SK-N-MC (cell line): ENCODE measurements around the gene PTPN11.
"Not testable (repeated sequence)": the region's sequence is repeated elsewhere in the genome, so short reads cannot be mapped to it uniquely, and the experiment has no call there.

Source experiments
- DNase-seq: peaks from one replicate; pipeline ENCODE4 v3.0.0-alpha.2; 2011; ENCODE audit warnings: low read depth, low spot score
- H3K27ac ChIP-seq: fragments of 200-600 bp; sonication (generic); 2 replicates; pipeline ENCODE4 v1.5.1; 2016; ENCODE audit warnings: mixed run types
- H3K36me3 ChIP-seq: fragments of 200-600 bp; sonication (generic); 2 replicates; pipeline ENCODE4 v1.6.1; 2017; ENCODE audit warnings: antibody characterized with exemption, low read length, mixed read lengths; ENCODE audit not compliant: insufficient read depth
- H3K4me3 ChIP-seq: fragments of 200-600 bp; sonication (generic); 2 replicates; pipeline ENCODE4 v1.5.1; 2016
- H3K9ac ChIP-seq: fragments of 200-600 bp; sonication (generic); 2 replicates; pipeline ENCODE4 v1.8.0; 2017; ENCODE audit warnings: mixed run types, mixed read lengths; ENCODE audit not compliant: insufficient read length
- H3K9me3 ChIP-seq: fragments of 200-600 bp; sonication (generic); 2 replicates; pipeline ENCODE4 v1.6.1; 2017; ENCODE audit warnings: low read depth, mild to moderate bottlenecking, antibody characterized with exemption, low read length, moderate library complexity, mixed read lengths
- EZH2 ChIP-seq: fragments of 200-600 bp; sonication (generic); IDR thresholded peaks from one replicate; pipeline ENCODE4 v1.6.1; 2017; ENCODE audit warnings: antibody characterized with exemption
- FOXP2 ChIP-seq: optimal IDR thresholded peaks from 2 replicates; pipeline ENCODE3; 2011; ENCODE audit warnings: mild to moderate bottlenecking, moderate library complexity; ENCODE audit not compliant: insufficient read depth; ENCODE audit errors: extremely low read length, control extremely low read depth
- POLR2AphosphoS5 ChIP-seq: IDR thresholded peaks from 2 replicates; pipeline ENCODE4 v1.6.1; 2012; ENCODE audit warnings: mild to moderate bottlenecking, low read depth, low read length, borderline replicate concordance

The PTPN11 gene

DNA sequence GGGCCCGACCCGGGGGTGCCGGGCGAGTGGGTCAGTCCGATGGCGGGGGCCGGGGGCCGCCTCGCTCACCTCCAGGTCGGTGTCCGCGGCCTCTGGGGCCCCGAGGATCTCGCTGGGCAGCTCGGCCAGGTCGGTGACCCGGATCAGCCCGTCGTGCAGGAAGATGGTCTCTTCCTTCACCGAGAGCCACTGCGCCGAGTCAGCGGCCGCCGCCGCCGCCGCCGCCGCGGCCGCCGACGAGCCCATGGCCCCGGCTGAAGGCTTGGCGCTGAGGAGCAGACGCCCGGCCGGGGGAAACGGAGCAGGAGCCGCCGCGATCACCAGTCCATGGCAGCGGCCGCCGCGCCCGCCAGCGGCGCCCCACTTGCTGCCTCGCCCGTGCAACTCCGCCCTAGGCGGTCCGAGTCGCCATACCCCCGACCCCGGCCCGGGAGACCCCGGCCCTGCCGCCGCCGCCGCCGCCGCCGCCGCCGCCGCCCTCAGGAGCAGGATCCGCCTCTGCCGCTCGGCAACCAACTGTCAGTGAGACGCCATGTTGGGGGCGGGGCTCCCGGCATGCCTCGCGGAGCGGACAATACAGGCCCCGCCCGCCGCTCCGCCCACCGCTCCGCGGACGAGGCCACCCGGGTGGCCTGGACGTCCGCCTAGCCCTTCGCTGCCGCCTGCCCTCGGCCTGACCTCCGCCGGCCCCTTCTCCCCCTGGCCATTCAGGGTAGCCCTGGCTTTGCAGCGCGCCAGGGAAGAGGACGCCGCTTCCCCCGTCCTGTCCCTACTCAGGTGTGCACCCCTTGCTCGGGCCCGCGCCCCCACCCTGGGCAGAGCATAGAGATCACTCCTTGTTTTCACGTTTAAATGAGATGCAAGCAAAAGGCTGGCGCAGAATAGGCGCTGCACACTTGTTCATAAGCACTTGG is 36.6 kb upstream of the PTPN11 start, which contains the start of gene HECTD4:
TSS of gene HECTD4 (minus strand) at position 549 of the 914 bp plus-strand sequence. CDS start at position 246, 303 bp downstream.
- no peaks in the 10 kb centered on the region for H3K9me3 ChIP-seq
- peak within 1 kb of the TSS; percentile 92 for H3K27ac ChIP-seq
- peaks cover 6% of the 10 kb centered on the region; the same call in 1 of the 2 replicates for H3K36me3 ChIP-seq
- H3K4me3 ChIP-seq, result peak within 1 kb of the TSS; percentile 96
- TF ChIP-seq POLR2AphosphoS5, result peak; percentile 86
- no peak for TF ChIP-seq FOXP2
- peak within 1 kb of the TSS; percentile 86 for H3K9ac ChIP-seq
- no peak for DNase-seq

DNA sequence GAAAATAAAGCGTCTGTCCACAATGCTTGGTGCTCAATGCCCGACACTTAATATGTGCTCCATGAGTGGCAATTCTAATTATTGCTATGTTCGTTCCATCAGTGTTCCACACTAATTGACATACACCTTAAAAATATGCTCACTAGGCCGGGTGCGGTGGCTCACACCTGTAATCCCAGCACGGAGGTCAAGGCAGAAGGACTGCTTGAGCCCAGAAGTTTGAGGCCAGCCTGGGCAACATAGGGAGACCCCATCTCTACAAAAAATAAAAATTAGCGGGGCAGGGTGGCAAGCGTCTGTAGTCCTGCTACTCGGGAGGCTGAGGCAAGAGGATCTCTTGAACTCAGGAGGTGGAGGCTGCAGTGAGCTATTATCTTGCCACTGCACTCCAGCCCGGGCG is 35.9 kb upstream of the PTPN11 start:
- Histone ChIP-seq H3K9me3 (no peaks in the 10 kb centered on the region), H3K27ac (no peak overlapping the region; the same call in 1 of the 2 replicates), H3K4me3 (peak overlapping the region; percentile 96), H3K9ac (peak overlapping the region; percentile 86), H3K36me3 (no peaks in the 10 kb centered on the region)
- TF ChIP-seq EZH2 (no peak), POLR2AphosphoS5 (no peak), FOXP2 (no peak)
- no peak for DNase-seq

DNA sequence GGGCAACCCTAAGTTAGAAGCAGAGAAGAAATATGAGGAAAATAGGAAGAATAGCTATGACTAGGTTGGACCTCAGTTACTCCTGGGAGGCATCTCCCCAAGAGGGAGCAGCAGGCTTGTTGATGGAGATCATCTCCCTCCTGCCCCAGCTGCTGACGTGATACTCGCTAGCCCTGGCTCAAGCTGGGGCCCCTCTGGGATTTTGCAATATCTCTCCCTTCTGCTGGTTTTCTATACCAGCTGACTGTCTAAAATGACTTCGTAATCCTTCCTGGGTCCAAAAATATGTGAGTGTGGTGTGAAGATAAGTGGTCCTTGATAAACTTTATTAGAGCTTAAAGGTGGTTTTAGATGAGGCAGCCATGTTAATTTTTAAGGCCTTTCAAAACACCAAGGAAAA is 32.0 kb upstream of the PTPN11 start:
- Histone ChIP-seq H3K36me3 (no peaks in the 10 kb centered on the region), H3K4me3 (peak overlapping the region; percentile 28), H3K27ac (peak overlapping the region; percentile 89), H3K9me3 (no peaks in the 10 kb centered on the region), H3K9ac (peak overlapping the region; percentile 54)
- no peak for DNase-seq
- TF ChIP-seq EZH2 (no peak), FOXP2 (no peak), POLR2AphosphoS5 (no peak)

DNA sequence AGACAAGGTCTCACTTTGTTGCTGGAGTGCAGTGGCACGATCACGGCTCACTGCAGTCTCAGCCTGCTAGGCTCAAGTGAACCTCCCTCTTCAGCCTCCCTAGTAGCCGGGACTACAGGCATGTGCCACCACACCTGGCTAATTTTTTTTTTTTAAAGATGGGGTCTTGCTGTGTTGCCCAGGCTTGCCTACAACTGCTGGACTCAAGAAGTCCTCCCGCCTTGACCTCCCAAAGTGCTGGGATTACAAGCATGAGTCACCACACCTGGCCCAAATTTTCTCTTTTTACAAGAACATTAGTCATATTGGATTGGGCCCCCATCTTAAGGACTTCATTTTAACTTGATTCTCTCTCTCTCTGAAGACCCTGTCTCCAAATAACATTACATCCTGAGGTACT is 29.5 kb upstream of the PTPN11 start:
- Histone ChIP-seq H3K9me3 (no peaks in the 10 kb centered on the region), H3K4me3 (no peak overlapping the region), H3K27ac (no peak overlapping the region), H3K36me3 (no peaks in the 10 kb centered on the region), H3K9ac (no peak overlapping the region)
- no peak for TF ChIP-seq POLR2AphosphoS5
- no peak for DNase-seq

DNA sequence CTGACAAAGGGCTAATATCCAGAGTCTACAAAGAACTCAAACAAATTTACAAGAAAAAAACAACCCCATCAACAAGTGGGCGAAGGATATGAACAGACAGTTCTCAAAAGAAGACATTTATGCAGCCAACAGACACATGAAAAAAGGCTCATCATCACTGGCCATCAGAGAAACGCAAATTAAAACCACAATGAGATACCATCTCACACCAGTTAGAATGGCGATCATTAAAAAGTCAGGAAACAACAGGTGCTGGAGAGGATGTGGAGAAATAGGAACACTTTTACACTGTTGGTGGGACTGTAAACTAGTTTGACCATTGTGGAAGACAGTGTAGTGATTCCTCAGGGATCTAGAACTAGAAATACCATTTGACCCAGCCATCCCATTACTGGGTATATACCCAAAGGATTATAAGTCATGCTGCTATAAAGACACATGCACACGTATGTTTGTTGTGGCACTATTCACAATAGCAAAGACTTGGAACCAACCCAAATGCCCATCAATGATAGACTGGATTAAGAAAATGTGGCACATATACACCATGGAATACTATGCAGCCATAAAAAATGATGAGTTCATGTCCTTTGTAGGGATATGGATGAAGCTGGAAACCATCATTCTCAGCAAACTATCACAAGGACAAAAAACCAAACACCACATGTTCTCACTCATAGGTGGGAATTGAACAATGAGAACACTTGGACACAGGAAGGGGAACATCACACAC is 28.7 kb upstream of the PTPN11 start:
- not testable (repeated sequence) for DNase-seq, H3K36me3 ChIP-seq, H3K9me3 ChIP-seq, H3K9ac ChIP-seq, H3K27ac ChIP-seq, H3K4me3 ChIP-seq

DNA sequence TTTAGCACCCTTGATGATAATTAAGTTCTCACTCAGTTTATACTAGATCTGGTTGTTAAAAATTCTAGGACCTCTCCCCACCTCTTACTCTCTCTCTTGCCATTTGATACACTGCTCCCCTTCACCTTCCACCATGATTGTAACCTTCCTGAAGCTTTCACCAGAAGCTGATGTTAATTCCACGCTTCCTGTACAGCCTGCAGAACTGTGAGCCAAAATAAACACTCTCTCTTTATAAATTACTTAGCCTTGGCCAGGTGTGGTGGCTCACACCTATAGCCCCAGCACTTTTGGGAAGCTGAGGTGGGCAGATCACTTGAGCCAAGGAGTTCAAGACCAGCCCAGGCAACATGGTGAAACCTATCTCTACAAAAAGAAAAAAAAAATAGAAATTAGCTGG is 25.4 kb upstream of the PTPN11 start:
- H3K4me3 ChIP-seq, result no peak overlapping the region
- no peak for DNase-seq
- no peaks in the 10 kb centered on the region for H3K9me3 ChIP-seq
- no peaks in the 10 kb centered on the region for H3K36me3 ChIP-seq
- TF ChIP-seq EZH2 (no peak), POLR2AphosphoS5 (no peak), FOXP2 (no peak)
- no peak overlapping the region for H3K9ac ChIP-seq
- no peak overlapping the region for H3K27ac ChIP-seq

DNA sequence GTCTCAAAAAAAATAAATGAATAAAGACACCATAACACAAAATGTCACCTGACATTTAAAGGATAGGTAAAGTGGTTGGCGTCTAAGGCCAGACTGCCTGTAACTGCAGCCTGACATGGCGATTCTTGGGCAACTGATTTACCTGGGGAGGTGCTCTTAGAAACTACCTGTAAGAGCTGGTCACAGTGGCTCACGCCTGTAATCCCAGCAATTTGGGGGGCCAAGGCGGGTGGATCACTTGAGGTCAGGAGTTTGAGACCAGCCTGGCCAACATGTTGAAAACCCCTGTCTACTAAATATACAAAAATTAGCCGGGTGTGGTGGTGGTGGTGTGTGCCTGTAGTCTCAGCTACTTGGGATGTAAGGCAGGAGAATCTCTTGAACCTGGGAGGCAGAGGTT is 17.7 kb upstream of the PTPN11 start:
- TF ChIP-seq FOXP2 (no peak), POLR2AphosphoS5 (no peak), EZH2 (no peak)
- Histone ChIP-seq H3K27ac (no peak overlapping the region), H3K9ac (no peak overlapping the region), H3K4me3 (no peak overlapping the region), H3K9me3 (no peaks in the 10 kb centered on the region), H3K36me3 (peaks cover 21% of the 10 kb centered on the region)
- DNase-seq, result no peak

DNA sequence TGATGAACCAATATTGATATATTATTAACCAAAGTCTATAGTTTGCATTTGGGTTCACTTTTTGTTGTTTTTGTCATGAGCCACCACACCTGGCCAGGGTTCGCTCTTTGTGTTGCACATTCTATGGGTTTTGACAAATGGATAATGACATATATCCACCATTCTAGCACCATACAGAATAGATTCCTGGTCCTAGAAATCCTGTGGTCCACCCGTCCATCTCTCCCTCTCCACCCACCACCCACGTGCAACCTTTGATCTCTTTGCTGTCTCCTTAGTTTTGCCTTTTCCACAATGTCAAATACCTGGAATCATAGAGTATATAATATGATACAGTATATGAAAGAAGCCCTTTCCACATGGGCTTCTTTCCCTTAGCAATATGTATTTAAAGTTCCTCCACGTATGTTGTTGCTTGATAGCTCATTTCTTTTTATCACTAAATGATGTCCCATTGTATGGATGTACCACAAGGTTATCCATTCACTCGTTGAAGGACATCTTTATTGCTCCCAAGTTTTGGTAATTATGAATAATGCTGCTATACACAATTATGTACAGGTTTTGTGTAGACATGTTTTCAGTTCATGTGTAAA is 16.7 kb upstream of the PTPN11 start:
- no peak overlapping the region for H3K4me3 ChIP-seq
- H3K27ac ChIP-seq, result peak overlapping the region; percentile 48
- TF ChIP-seq POLR2AphosphoS5 (peak; percentile 47), FOXP2 (no peak)
- no peak for DNase-seq
- H3K9me3 ChIP-seq, result no peaks in the 10 kb centered on the region
- H3K9ac ChIP-seq, result no peak overlapping the region
- H3K36me3 ChIP-seq, result peaks cover 30% of the 10 kb centered on the region
